Common myeloid progenitor, CD34-positive (primary cell): Measurements from ENCODE around the gene PIK3C2B.

ENCODE experiments used
- CTCF ChIA-PET: fragments of 350-600 bp; sonication (Branson Sonifier 250); formaldehyde crosslinking; loops from one replicate; lab custom pipeline; 2021; ENCODE audit warnings: antibody characterized with exemption; lab: Charles Lee
- POLR2A ChIA-PET: fragments of 350-600 bp; sonication (Branson Sonifier 250); formaldehyde crosslinking; loops from one replicate; lab custom pipeline; 2021; ENCODE audit warnings: antibody characterized with exemption; lab: Charles Lee
- DNase-seq, 3 donors: peaks; one replicate each; pipeline versions ENCODE4 v3.0.0 to v3.0.0-alpha.2; 2013
- H3K27ac ChIP-seq, 2 experiments: 1 replicate in 1 of 2; 2 replicates in 1 of 2; pipeline ENCODE4 v1.7.0; 2013; ENCODE audit warnings: inconsistent platforms in 2 of 2, low read length in 2 of 2, mild to moderate bottlenecking in 2 of 2, low read depth in 1 of 2, moderate library complexity in 1 of 2; ENCODE audit not compliant: severe bottlenecking in 2 of 2, insufficient read depth in 1 of 2, poor library complexity in 1 of 2
- H3K27me3 ChIP-seq, 5 experiments: replicated peaks in 2 of 5; 1 replicate in 3 of 5; 2 replicates in 2 of 5; pipeline versions ENCODE4 v1.6.1 to v1.7.0; 2013; ENCODE audit warnings: low read length in 4 of 5, mild to moderate bottlenecking in 2 of 5, moderate library complexity in 2 of 5, inconsistent platforms in 1 of 5; ENCODE audit not compliant: insufficient read depth in 5 of 5, control insufficient read depth in 4 of 5
- H3K36me3 ChIP-seq, 4 experiments: 1 replicate in 2 of 4; 2 replicates in 2 of 4; pipeline versions ENCODE4 v1.6.1 to v1.7.0; 2013; ENCODE audit warnings: low read length in 3 of 4, control low read depth in 1 of 4, mild to moderate bottlenecking in 1 of 4; ENCODE audit not compliant: control insufficient read depth in 4 of 4, insufficient read depth in 4 of 4
- H3K4me1 ChIP-seq, 4 experiments: 1 replicate in 3 of 4; 2 replicates in 1 of 4; pipeline versions ENCODE4 v1.6.1 to v1.7.1; 2013; ENCODE audit warnings: low read length in 3 of 4, mild to moderate bottlenecking in 3 of 4, control low read depth in 1 of 4, inconsistent platforms in 1 of 4, moderate library complexity in 1 of 4; ENCODE audit not compliant: control insufficient read depth in 4 of 4, insufficient read depth in 4 of 4; ENCODE audit errors: control extremely low read depth in 1 of 4
- H3K4me3 ChIP-seq, 7 experiments: 1 replicate in 4 of 7; 2 replicates in 3 of 7; pipeline versions ENCODE4 v1.5.1 to v1.7.0; 2013; ENCODE audit warnings: mild to moderate bottlenecking in 7 of 7, low read length in 6 of 7, moderate library complexity in 6 of 7, inconsistent platforms in 2 of 7, low read depth in 2 of 7, control low read depth in 1 of 7; ENCODE audit not compliant: insufficient read depth in 4 of 7, control insufficient read depth in 1 of 7; ENCODE audit errors: extremely low read depth in 1 of 7
- H3K9me3 ChIP-seq, 5 experiments: 1 replicate in 4 of 5; 2 replicates in 1 of 5; pipeline versions ENCODE4 v1.6.1 to v1.7.1; 2013; ENCODE audit warnings: low read length in 4 of 5, mild to moderate bottlenecking in 2 of 5, inconsistent platforms in 1 of 5, low read depth in 1 of 5, moderate library complexity in 1 of 5; ENCODE audit not compliant: control insufficient read depth in 4 of 5, insufficient read depth in 2 of 5; ENCODE audit errors: control extremely low read depth in 1 of 5
- WGBS: methylation state at CpG from one replicate; pipeline ENCODE4 v1.1.5; 2013; ENCODE audit not compliant: insufficient coverage; 5-methylcytosine and 5-hydroxymethylcytosine counted together

The PIK3C2B gene

DNA sequence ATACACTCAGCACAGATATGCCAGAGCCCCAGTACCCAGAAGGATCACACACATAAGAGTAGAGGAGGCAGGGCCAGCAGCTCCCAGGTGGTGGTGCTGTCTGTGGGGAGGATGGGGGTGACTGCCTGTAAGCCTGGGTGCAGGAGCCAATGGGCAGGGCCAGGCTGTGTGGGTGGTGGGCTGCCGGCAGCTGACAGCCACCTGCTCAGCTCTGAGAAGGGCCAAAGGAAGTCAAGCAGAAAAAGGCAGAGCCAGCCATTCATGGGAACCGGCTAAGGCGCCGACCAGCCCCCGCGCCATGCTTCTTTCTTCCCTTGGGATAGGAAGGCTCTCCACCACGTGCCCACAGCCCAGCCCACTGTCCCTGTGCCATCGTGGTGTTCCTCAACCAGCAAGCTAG is 14.1 kb downstream of the PIK3C2B start:
- CTCF ChIA-PET = interaction anchor here (0.9 to 12.4 kb wide), 6 partner anchors 19 to 48 kb away, joined by 3 to 243 read pairs (median 80); partner anchors contain the start of gene PIK3C2B

DNA sequence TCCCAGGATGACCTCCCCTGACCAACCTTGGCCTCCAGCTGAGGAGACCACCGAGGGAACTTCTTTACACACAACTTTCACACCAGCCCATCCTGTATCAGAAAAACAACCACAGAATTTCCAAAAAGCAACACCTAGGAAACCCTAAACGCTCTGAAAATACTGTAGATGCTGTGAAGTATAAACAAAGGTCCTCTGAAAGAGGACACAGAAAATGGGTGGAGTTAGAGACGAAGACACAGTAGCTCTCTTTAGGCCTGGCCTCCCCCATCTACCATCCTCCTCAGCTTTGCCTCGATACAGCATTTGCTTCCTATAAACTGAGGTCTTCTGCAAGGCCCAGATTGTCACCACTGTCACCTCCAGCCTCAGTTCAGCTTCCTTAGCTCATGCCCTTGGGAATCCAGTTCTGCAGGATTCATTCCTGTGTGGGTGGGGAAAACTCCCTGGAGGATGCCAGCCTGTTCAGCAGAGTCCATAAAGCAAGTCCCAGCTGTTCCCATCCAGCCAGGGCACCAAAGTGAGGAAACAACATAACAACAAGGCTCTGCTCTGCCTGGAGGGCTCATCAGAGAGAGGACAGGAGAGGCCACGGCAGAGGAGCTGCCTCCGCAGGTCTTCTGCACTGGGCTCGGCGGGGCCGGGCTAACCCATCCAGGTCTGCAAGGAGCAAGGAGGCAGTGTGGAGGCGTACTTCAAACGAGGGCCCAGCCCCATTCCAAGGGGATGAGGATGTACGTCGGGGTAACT is 15.0 kb downstream of the PIK3C2B start:
- Histone ChIP-seq H3K27me3 (no peaks in the 10 kb centered on the region), H3K9me3 (no peaks in the 10 kb centered on the region), H3K36me3 (peaks cover 0 to 24% (median 0%) of the 10 kb centered on the region in 4 experiments), H3K27ac (no peak overlapping the region), H3K4me1 (peaks cover 10 to 90% (median 51%) of the 10 kb centered on the region in 4 experiments), H3K4me3 (no peak overlapping the region)
- WGBS = 95% methylated on average over 11 of the region's 13 CpGs
- no peak for DNase-seq
- CTCF ChIA-PET = interaction anchor here (2.0 to 12.4 kb wide), 6 partner anchors 9 to 47 kb away, joined by 10 to 243 read pairs (median 80); partner anchors contain the start of gene PIK3C2B
- POLR2A ChIA-PET = interaction anchor here (1.4 kb wide), 1 partner anchor 14 kb away, joined by 3 read pairs; no protein-coding TSS in a partner anchor

More for the DNA sequence above, 14.1 kb downstream of the PIK3C2B start:
- DNase-seq = no peak
- Histone ChIP-seq H3K27ac (no peak overlapping the region), H3K36me3 (peaks cover 0 to 22% (median 0%) of the 10 kb centered on the region in 4 experiments), H3K9me3 (no peaks in the 10 kb centered on the region), H3K27me3 (no peaks in the 10 kb centered on the region), H3K4me3 (no peak overlapping the region), H3K4me1 (peaks cover 8 to 90% (median 51%) of the 10 kb centered on the region in 4 experiments)
- POLR2A ChIA-PET = interaction anchor here (0.9 kb wide), 1 partner anchor 17 kb away, joined by 3 read pairs; no protein-coding TSS in a partner anchor
- 89% methylated on average over 8 of the region's 8 CpGs for WGBS

DNA sequence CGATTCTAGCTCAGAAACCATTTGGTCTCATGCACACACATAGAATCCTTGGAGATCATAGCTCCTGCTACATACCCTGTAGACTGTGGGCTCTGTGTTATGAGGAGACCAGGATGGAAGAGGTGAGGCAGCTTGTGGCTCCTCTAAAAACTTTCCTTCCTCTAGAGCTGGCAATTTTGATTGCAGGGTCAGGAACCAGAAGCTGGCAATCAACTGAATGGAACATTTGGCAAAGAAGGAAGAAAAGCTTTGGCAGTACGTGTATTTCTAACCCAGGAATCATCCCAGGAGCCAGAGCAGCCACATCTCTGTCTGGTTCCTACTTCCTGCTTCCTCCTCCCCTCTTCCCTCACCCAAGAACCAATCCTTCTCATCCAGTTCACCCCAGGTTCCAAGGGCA is 15.7 kb downstream of the PIK3C2B start:
- H3K36me3 ChIP-seq = peaks cover 0 to 21% (median 0%) of the 10 kb centered on the region in 4 experiments
- WGBS = 100% methylated on average over 1 of the region's 2 CpGs
- ChIA-PET POLR2A (interaction anchor here (0.8 to 1.4 kb wide), 2 partner anchors 15 to 17 kb away, joined by 3 read pairs; no protein-coding TSS in a partner anchor), CTCF (interaction anchor here (1.5 to 12.4 kb wide), 7 partner anchors 8 to 47 kb away, joined by 5 to 243 read pairs (median 26); partner anchors contain the start of gene PIK3C2B)
- H3K27me3 ChIP-seq = no peaks in the 10 kb centered on the region
- no peak for DNase-seq
- H3K27ac ChIP-seq = no peak overlapping the region
- no peak overlapping the region for H3K4me3 ChIP-seq
- H3K4me1 ChIP-seq = peaks cover 10 to 87% (median 51%) of the 10 kb centered on the region in 4 experiments
- no peaks in the 10 kb centered on the region for H3K9me3 ChIP-seq

DNA sequence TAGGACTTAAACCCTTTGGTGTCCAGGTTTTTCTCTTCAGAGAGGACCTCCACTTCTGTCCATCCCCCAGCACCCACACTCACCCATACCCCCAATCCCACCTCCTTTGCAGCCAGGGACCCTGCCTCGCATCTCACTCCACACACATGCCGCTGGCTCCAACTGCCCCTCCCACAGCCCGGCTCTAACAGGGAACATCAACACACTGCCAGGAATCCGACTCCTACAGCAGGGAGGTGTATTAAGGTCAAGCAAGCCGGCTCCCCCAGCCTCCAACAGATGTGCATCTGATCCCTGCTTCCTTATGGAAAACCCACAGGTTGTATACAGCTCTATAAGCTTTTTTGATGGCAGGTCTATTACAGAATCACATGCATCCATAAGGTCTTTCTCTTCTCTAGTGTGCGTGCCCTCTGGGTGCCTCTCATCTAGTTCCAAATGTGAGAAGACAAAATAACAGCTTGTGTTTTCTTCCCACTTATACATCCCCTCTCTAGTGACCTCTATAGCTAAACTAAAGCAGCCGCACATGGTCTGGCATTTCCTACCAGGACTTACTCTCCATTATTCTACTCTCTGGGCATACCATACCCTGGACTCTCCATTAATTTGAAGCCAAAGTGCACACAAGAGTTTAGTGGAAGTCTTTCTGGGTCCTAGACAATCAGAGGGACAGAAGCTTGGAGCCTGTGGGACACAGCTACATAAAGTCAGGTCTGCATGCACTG is 16.3 kb downstream of the PIK3C2B start:
- no peaks in the 10 kb centered on the region for H3K9me3 ChIP-seq
- no peaks in the 10 kb centered on the region for H3K27me3 ChIP-seq
- no peak overlapping the region for H3K27ac ChIP-seq
- ChIA-PET CTCF (interaction anchor here (1.5 to 12.4 kb wide), 7 partner anchors 8 to 46 kb away, joined by 5 to 243 read pairs (median 26); partner anchors contain the start of gene PIK3C2B), POLR2A (interaction anchor here (0.8 to 1.4 kb wide), 2 partner anchors 16 kb away, joined by 3 read pairs; no protein-coding TSS in a partner anchor)
- DNase-seq = no peak
- peaks cover 10 to 87% (median 51%) of the 10 kb centered on the region in 4 experiments for H3K4me1 ChIP-seq
- 97% methylated on average over 6 of the region's 7 CpGs for WGBS
- H3K36me3 ChIP-seq = peaks cover 0 to 18% (median 0%) of the 10 kb centered on the region in 4 experiments
- H3K4me3 ChIP-seq = no peak overlapping the region

DNA sequence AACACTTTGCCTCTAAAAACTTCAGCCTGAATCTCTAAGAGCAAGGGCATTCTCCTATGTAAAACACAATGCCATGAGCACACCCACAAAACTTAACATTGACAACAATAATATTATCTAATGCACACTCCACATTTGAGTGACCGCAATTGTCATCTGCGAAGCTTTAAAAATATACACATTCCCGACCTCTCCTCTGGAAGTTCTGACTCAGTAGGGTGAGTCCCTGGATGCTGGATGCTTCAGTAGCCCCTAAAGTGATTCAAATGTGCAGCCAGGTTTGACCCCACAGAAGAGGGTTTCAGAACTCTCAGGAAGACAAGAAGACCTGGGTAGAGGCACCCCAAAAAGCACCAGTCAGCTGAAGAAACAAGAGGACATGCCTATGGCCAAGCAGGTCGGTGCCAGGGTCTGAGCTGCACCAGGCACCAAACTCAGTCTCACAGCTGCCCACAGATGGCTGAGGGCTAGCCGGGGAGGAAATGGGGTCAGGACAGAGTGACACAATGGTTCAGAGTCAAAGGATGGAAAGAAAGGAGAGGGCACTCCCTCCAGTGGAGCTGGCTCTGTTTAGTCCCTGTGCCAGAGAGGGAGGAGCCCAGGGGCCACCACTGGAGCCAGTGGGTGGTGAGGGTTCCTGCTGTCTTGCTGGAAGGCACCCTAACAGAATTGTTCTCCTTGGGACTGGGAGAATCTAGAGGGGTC is 17.4 kb downstream of the PIK3C2B start:
- CTCF ChIA-PET = interaction anchor here (1.5 to 12.4 kb wide), 6 partner anchors 9 to 45 kb away, joined by 5 to 243 read pairs (median 80); partner anchors contain the start of gene PIK3C2B
- Histone ChIP-seq H3K27me3 (no peaks in the 10 kb centered on the region), H3K36me3 (peaks cover 0 to 18% (median 0%) of the 10 kb centered on the region in 4 experiments), H3K4me1 (peaks cover 10 to 79% (median 51%) of the 10 kb centered on the region in 4 experiments), H3K9me3 (no peaks in the 10 kb centered on the region), H3K27ac (no peak overlapping the region), H3K4me3 (no peak overlapping the region)
- 96% methylated on average over 4 of the region's 5 CpGs for WGBS
- no peak for DNase-seq
- POLR2A ChIA-PET = no interaction called here

DNA sequence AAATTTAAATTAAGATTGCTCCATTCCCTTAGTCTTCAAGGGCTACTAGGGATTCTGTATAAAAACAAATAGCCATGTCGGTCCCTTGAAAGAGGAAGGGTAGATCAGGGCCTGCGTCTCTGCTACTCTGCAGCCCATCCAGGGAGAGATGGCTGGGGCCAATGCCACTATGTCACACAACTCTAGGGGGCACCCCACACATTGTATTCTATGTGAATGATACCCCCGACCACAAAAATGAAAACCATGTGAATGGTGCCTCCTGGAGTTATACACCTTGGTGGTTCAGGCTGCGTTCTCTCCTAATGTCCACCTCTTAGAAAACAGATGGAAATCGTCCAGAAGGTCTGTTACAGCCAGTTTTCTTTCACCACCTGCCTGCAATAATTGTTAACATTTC is 18.0 kb downstream of the PIK3C2B start:
- H3K4me3 ChIP-seq = no peak overlapping the region
- DNase-seq = no peak
- no peaks in the 10 kb centered on the region for H3K9me3 ChIP-seq
- 90% methylated on average over 3 of the region's 5 CpGs for WGBS
- H3K27ac ChIP-seq = no peak overlapping the region
- no peaks in the 10 kb centered on the region for H3K27me3 ChIP-seq
- peaks cover 10 to 73% (median 47%) of the 10 kb centered on the region in 4 experiments for H3K4me1 ChIP-seq
- ChIA-PET POLR2A (no interaction called here), CTCF (interaction anchor here (4.3 to 12.4 kb wide), 4 partner anchors 16 to 44 kb away, joined by 26 to 243 read pairs (median 162); partner anchors contain the start of gene PIK3C2B)
- peaks cover 0 to 18% (median 0%) of the 10 kb centered on the region in 4 experiments for H3K36me3 ChIP-seq
